Parathyroid adenoma (tissue), 2 donors: Measurements from ENCODE around the gene RIOK3.

Experiments
- H2AFZ ChIP-seq: fragments of 300-600 bp; sonication (generic); one replicate; pipeline ENCODE4 v1.7.0; 2017; ENCODE audit warnings: antibody characterized with exemption, mild to moderate bottlenecking
- H3K27ac ChIP-seq: fragments of 300-600 bp; sonication (generic); one replicate; pipeline ENCODE4 v1.7.0; 2017
- H3K27me3 ChIP-seq: fragments of 300-600 bp; sonication (generic); one replicate; pipeline ENCODE4 v1.7.0; 2017; ENCODE audit warnings: low read length; ENCODE audit not compliant: control insufficient read depth, insufficient read depth
- H3K36me3 ChIP-seq: fragments of 300-600 bp; sonication (generic); one replicate; pipeline ENCODE4 v1.7.0; 2017; ENCODE audit warnings: low read length; ENCODE audit not compliant: control insufficient read depth, insufficient read depth
- H3K4me1 ChIP-seq: fragments of 300-600 bp; sonication (generic); one replicate; pipeline ENCODE4 v1.7.0; 2017; ENCODE audit warnings: control low read depth
- H3K4me2 ChIP-seq: fragments of 300-600 bp; sonication (generic); one replicate; pipeline ENCODE4 v1.7.0; 2017; ENCODE audit warnings: low read length
- H3K4me3 ChIP-seq: fragments of 300-600 bp; sonication (generic); one replicate; pipeline ENCODE4 v1.7.0; 2017; ENCODE audit warnings: low read depth, low read length
- H3K79me2 ChIP-seq: fragments of 300-600 bp; sonication (generic); one replicate; pipeline ENCODE4 v1.7.0; 2017; ENCODE audit warnings: control low read depth
- H3K9ac ChIP-seq: fragments of 300-600 bp; sonication (generic); one replicate; pipeline ENCODE4 v1.7.0; 2017; ENCODE audit warnings: mild to moderate bottlenecking
- H3K9me3 ChIP-seq: fragments of 300-600 bp; sonication (generic); one replicate; pipeline ENCODE4 v1.7.0; 2017; ENCODE audit warnings: low read length; ENCODE audit not compliant: control insufficient read depth
- CTCF ChIP-seq: fragments of 300-600 bp; sonication (generic); IDR thresholded peaks from one replicate; pipeline ENCODE4 v1.7.0; 2017; ENCODE audit warnings: antibody characterized with exemption, mild to moderate bottlenecking
- donor health status: primary hyperparathyroidism.

The RIOK3 gene

GRCh38 chr18:23493654-23494053, 40.6 kb downstream of the RIOK3 start:
- Histone ChIP-seq H3K4me2 (no peak overlapping the region), H3K36me3 (no peaks in the 10 kb centered on the region), H3K9me3 (no peaks in the 10 kb centered on the region), H3K4me3 (no peak overlapping the region), H3K79me2 (no peaks in the 10 kb centered on the region), H3K9ac (no peak overlapping the region), H3K27me3 (no peaks in the 10 kb centered on the region), H3K4me1 (no peaks in the 10 kb centered on the region), H3K27ac (no peak overlapping the region), H2AFZ (no peak overlapping the region)
- TF ChIP-seq CTCF: no peak

GRCh38 chr18:23494992-23495391, 41.9 kb downstream of the RIOK3 start:
- Histone ChIP-seq H3K79me2 (no peaks in the 10 kb centered on the region), H3K27me3 (no peaks in the 10 kb centered on the region), H3K4me3 (no peak overlapping the region), H2AFZ (no peak overlapping the region), H3K9me3 (no peaks in the 10 kb centered on the region), H3K4me1 (no peaks in the 10 kb centered on the region), H3K9ac (no peak overlapping the region), H3K4me2 (no peak overlapping the region), H3K36me3 (no peaks in the 10 kb centered on the region), H3K27ac (no peak overlapping the region)
- no peak for TF ChIP-seq CTCF

- no peak overlapping the region for H3K4me2 ChIP-seq
- H3K79me2 ChIP-seq: no peaks in the 10 kb centered on the region
- no peaks in the 10 kb centered on the region for H3K36me3 ChIP-seq
- no peak overlapping the region for H2AFZ ChIP-seq
- H3K9ac ChIP-seq: no peak overlapping the region
- no peaks in the 10 kb centered on the region for H3K27me3 ChIP-seq
- H3K4me1 ChIP-seq: no peaks in the 10 kb centered on the region
- H3K4me3 ChIP-seq: no peak overlapping the region
- H3K27ac ChIP-seq: no peak overlapping the region
- H3K9me3 ChIP-seq: no peaks in the 10 kb centered on the region
- no peak for TF ChIP-seq CTCF
Observed at GRCh38 chr18:23495723-23496440, 42.8 kb downstream of the RIOK3 start.

GRCh38 chr18:23498117-23498516, 45.0 kb downstream of the RIOK3 start:
- Histone ChIP-seq H2AFZ (no peak overlapping the region), H3K4me2 (no peak overlapping the region), H3K4me3 (no peak overlapping the region), H3K27me3 (no peaks in the 10 kb centered on the region), H3K4me1 (peaks cover 4% of the 10 kb centered on the region), H3K27ac (no peak overlapping the region), H3K36me3 (no peaks in the 10 kb centered on the region), H3K9ac (no peak overlapping the region), H3K79me2 (no peaks in the 10 kb centered on the region), H3K9me3 (no peaks in the 10 kb centered on the region)
- no peak for TF ChIP-seq CTCF

GRCh38 chr18:23498877-23499276, 45.8 kb downstream of the RIOK3 start:
- no peak overlapping the region for H3K4me3 ChIP-seq
- H2AFZ ChIP-seq: peak overlapping the region; percentile 10
- H3K79me2 ChIP-seq: peaks cover 3% of the 10 kb centered on the region
- no peak overlapping the region for H3K4me2 ChIP-seq
- H3K27me3 ChIP-seq: no peaks in the 10 kb centered on the region
- H3K4me1 ChIP-seq: peaks cover 4% of the 10 kb centered on the region
- H3K27ac ChIP-seq: no peak overlapping the region
- H3K9ac ChIP-seq: no peak overlapping the region
- H3K9me3 ChIP-seq: no peaks in the 10 kb centered on the region
- H3K36me3 ChIP-seq: no peaks in the 10 kb centered on the region
- TF ChIP-seq CTCF: peak; percentile 73
